Measurements from ENCODE around the gene TMC6.
A peak's percentile ranks its signal among the peaks of the same experiment; 100 is the strongest.
"Not testable (repeated sequence)": the region's sequence is repeated elsewhere in the genome, so short reads cannot be mapped to it uniquely, and the experiment has no call there.

Gene TMC6

DNA sequence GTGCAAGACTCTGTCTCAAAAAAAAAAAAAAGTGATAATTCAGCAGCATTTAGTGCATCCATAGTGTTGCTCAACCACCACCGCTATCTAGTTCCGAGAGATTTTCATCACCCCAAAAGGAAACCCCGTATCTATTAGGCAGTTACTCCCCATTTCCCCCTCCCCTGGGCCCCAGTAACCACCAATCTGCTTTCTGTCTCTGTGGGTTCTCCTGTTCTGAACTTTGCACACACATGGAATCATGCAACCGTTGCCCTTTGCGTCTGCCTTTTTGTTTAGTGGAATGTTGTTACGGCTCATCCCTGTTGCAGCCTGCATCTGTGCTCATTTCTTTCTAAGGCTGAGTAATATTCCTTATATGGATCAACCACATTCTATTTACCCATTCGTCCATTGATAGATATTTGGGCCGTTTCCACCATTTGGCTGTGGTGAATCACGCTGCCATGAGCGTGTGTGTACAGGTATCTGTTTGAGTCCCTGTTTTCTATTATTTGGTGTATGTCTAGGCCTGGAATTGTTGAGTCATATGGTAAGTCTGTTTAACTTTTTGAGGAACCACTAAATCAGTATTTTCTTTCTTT lies 31.1 kb upstream of the TMC6 start:
- DNase-seq (ENCODE audit: low spot score): no peak

DNA sequence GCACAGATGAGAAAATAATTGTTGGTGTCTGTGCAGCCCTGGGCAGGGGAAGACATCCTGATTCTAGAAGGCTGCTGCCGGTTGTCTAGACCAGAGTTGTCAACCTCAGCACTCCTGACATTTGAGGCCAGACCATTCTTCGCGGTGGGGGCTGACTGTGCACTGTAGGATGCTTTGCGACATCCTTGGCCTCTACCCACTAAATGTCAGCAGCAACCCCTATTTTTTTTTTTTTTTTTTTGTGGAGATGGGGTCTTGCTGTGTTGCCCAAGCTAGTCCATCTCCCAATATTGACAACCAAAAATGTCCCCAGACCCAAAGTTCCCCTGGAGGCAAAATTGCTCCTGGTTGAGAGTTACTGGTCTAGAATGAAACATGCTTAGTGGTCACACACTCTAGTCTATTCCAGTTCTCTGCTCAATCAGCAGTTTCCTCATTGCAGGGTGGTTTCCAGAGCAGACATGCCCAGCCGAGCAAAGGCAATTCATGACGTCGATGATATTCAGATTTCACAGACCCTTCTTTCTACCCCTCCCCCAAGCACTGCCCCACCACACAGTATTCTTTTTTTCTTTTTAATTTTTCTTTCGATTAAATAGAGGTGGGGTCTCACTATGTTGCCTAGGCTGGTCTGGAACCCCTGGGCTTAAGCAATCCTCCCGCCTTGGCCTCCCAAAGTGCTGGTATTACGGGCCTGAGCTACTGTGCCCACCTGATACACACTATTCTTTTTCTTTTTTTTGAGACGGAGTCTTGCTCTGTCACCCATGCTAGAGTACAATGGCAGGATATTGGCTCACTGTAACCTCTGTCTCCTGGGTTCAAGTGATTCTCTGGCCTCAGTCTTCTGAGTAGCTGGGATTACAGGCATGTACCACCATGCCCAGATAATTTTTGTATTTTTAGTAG lies 26.6 kb upstream of the TMC6 start:
- no peak for DNase-seq (ENCODE audit: low spot score)

DNA sequence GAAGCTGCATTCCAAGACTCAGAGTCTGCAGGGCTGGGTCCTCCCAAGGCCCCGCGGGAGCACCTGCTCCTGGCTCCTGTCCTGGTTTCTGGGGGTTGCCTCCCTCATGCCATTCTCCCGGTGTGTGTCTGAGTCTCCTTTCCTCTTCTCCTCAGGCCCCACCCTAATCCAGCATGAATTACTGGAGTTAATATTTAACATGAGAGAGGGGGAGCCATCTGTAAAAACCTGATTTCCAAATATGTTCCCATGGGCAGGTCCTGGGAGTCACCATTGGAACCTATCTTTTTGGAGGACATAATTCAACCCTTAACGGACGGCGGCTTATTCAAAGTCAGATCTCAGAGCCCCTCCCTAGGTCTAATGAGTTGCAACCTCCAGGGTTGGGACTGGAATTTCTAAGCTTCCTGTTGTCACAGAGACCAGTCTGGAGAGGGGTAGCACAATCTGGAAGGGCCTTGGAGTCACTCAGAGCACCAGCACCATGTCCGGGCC lies 23.0 kb upstream of the TMC6 start:
- DNase-seq (ENCODE audit: low spot score): no peak

DNA sequence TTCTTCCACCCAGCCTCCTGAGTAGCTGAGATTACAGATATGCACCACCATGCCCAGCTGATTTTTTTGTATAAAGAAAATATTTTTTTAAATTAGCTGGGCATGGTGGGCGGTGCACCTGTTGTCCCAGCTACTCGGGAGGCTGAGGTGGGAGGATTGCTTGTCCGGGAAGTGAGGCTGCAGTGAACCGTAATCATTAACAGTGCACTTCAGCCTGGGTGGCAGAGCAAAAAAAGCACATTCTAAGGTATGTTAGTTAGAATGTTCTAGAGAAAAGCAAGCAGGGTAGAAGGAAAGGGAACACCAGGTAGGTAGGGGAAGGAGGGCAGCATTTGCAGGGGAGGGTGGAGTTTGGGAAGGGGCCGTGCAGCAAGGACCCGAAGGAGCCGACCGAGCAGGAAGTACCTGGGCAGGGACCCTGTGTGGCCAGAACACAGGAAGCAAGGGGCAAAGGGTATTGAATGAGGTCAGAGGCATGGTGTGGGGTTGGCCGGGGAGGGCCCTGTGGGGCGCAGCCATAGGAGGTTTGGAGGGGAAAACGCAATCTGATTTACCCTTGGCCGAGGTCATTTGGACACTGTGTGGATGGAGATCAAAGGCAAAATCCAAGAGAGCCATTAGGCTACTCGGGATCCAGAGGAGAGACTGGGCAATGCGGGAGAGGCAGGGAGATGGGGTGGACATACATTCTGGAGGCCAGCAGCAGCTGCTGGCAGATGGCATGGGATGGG lies 19.9 kb upstream of the TMC6 start:
- DNase-seq (ENCODE audit: low spot score): no peak

DNA sequence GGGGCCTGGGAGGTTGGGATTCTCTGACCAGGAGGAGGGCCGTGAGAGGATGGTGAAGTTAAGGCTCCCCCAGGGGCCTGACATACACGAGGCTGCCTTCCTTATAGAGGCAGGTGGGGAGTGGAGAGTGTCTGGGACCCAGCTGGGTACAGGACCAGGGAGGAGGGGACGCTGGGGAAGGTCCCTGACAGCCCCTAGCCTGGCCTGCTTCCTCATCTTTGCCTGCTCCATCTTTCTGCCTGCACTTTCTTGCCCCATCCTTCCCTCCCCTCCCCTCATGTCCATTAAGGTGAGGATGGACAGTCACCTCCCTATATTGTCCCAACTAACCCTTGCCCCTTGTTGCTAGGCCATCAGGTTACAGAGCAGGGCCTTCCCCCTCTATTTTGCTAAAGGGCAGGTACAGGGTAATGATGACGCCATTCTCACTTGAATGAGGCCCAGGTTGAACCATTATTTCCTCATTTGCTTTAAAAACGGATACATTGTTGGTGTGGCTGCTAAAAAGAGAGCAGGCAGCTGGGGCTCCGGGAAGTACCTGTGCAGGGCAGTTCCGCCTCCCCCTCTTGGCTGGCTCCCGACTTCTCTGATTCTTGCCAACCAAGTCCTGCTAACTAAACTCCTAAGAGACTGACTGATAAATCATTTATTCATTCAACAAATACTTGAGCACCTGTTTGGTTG lies 18.9 kb upstream of the TMC6 start:
- DNase-seq (ENCODE audit: low spot score): no peak

DNA sequence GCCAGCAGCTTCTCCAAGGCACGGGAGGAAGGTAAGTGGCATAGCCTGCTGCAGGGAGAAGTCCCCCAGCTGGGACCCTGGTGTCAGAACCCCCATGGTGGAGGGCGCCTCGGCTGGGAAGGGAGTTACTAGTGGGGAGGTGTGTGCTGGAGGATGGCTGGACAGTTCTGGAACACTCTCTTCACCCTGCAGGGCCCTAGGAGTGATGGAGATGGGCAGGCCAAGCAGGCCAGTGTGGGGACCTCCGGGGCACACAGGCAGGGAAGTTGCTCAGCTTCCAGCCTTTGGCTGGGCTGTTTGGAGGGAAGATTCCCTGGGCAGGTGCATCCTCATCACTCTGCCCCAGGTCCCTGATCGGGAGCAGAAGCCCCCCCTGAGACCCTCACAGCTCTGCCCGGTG lies 18.3 kb upstream of the TMC6 start:
- no peak for DNase-seq (ENCODE audit: low spot score)

DNA sequence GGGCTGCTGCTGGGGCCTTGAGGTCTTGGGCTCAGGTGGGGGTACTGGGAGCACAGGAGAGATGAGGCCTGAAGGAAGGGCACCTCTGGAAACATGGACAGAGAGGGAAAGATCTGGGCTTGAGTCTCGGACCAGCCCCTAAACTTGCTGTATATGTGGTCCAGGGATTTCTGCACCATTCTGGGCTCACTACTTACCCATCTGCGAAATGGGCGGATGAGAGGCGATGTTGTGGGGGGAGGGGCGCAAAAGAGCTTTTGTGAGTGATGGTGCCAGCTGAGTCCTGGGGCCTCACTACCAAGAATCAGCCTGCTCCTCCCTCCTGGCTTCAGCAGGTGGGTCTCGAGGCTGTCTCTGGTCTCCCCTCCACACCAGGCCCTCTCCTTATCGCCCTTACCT lies 17.9 kb upstream of the TMC6 start:
- DNase-seq (ENCODE audit: low spot score): no peak

DNA sequence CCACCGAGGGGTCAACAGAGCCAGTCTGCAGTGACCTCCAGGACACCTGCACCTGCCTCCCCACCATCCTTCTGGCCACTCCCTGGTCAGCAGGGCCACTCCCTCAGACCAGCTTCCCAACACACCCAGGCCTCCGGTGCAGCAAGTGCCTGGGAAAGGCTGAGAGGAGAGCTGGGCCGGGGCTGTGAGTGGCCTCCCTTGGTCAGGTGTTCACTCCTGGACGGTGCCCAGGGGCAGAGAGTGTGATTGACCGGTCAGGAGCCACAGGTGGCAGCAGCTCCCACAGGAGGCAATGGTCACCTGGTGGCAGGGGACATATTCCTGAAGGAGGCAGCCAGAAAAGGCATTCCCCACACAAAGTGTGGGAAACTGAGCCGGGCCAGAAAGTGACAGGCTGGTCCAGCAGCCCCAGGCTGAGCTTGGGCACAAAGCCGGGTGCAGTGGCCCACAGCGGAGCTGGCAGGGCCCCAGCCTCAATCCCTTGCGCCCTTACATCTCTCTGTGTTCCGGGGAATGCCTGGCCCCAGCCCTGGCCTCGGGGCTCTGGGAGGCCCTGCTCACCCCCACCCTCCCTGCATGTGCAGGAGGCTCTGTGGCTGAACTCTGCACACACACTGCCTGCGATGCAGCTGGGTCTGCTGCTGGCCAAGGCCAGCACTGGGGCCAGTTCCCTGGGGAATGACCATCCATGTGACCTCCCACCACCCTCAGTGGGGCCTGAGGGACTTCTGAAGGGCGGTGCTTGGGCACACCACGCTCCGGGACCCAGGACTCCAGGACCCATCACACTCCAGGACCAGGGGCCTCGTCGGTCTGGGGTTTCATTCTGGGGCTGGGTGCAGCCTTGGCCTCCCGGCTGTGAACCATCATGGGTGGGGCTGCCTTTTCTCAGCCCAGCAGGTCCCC lies 16.4 kb upstream of the TMC6 start:
- no peak for DNase-seq (ENCODE audit: low spot score)

DNA sequence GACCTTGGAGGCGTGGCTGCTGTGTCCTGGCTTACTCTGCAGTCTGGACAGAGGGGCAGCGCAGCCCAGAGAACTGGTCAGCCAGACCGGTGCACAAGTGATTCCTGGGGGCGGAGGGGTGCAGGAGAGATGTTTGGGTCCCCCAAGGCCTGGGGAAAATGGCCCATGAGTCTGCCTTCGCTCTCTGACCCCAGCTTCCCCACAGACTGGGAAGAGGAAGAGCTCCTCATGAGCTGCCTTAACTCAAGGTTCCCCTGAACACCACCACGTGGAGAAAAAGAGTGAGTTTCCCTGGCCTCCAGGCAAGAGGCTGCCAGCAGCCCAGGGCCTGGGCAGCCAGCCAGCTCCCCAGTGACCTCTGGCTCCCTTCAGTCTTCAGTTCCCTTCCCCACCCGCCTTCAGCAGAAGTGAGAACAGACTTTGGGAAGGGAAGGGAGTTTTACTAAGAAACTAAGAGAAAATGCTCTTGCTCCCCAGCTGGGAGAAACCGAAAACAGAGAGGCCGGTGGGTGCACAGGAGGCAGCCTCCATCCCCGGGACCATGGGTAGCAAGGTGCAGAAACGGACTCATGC lies 15.7 kb upstream of the TMC6 start:
- no peak for DNase-seq (ENCODE audit: low spot score)

DNA sequence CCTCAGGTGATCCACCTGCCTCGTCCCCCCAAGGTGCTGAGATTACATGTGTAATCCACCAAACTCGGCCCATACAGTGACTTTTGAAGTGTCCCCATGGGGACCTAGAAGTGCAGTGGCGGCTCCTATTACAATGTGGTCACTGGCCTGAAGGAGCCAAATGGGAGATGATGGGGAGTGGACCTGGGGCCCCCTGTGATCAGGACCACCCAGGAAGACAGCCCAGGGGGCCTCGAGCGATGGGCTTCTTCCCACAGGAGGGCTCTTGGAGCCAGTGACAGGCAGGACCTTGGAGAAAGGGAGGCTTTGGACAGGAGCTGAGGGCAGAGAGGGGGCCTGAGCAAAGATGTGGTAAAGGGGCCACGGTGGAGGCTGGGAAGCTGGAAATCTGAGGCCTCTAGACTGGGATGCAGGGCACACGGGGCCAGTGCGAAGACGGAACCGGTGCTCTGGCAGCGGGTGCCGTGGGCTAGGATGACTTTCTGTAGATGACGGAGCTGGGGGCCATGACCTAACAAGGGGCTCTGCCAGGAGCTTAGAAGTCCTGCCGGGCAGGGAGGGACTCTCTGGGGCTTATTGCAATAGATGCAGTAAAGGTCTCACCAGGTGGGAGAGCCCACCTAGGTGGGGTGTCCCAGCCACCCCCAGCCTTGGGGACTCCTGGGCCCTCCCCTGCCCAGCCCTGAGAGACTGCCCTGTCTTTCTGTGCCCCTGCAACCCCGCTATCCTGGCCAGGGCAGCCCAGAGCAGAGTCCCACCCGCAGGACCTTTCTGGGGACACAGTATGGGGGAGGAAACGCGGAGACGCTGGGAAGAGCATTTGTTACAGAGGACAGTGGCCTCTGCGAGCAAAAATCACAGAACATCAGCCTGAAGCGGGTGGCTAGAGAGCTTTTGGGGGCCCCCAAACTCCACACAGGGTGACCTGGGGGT lies 14.9 kb upstream of the TMC6 start:
- DNase-seq (ENCODE audit: low spot score): no peak

DNA sequence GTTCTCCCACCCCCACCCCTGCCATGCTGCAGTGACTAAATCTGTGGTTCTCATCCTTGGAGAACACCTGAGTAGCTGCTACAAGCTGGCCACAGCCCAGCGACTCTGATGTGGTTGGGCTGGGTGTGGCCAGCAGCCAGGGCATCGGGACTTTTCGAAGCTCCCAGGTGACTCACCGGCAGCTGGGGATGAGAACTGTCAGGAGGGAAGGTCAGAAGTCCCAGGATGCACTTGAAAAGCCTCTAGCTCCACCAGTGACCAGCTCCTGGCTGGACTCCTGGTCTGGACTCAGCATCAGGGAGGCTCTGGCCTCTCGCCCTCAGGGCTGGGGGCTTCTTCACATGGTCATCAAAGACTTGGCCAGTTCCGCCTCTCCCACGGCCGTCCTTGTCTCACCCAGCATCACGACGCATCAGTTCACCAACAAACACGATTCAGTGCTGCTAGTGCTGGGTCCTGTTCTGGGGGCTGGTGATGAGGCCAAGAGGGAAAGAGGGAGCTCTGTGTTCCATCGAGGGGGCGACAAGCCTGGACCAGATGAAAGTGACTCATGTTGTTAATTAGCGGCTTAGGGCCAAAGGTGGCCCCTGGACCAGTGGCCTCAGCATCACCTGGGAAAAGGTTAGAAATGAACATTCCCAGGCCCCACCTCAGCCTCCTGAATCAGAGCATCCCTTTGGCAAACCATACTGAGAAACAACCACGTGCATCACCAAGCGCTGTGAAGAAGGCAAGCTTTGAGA lies 13.7 kb upstream of the TMC6 start:
- DNase-seq (ENCODE audit: low spot score): no peak

DNA sequence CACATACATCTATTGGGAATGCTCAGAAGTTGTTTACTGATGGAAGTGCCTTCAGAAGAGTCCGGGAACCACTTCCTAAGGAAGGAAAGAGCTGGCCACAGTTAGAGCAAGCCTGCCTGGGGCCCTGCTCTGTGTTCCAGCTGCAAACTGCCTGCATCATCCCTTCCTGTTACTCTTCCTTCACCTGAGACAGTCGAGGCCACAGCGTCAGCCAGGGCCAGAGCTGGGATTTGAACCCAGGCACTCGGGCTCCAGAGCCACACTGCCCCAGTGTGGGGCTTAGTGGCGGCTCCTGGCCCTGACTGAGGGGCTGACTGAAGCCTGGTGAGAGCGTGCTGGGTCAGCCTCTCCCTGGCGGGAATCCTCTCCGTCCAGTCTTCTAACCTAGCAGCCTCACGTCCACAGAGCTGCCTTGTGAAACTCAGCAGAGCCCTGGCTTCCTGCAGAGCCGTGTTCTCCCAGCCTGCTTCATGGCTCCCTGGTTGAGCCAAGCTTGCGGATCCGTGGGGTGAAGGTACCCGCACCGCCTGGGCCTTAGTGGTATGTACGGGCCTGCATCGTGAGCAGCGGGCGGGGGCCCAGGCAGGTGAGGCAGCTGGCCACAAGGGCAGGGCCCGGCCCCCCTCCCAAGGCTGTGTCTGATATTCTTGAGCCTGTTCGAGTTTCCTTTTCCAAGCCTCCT lies 13.0 kb upstream of the TMC6 start:
- no peak for DNase-seq (ENCODE audit: low spot score)

DNA sequence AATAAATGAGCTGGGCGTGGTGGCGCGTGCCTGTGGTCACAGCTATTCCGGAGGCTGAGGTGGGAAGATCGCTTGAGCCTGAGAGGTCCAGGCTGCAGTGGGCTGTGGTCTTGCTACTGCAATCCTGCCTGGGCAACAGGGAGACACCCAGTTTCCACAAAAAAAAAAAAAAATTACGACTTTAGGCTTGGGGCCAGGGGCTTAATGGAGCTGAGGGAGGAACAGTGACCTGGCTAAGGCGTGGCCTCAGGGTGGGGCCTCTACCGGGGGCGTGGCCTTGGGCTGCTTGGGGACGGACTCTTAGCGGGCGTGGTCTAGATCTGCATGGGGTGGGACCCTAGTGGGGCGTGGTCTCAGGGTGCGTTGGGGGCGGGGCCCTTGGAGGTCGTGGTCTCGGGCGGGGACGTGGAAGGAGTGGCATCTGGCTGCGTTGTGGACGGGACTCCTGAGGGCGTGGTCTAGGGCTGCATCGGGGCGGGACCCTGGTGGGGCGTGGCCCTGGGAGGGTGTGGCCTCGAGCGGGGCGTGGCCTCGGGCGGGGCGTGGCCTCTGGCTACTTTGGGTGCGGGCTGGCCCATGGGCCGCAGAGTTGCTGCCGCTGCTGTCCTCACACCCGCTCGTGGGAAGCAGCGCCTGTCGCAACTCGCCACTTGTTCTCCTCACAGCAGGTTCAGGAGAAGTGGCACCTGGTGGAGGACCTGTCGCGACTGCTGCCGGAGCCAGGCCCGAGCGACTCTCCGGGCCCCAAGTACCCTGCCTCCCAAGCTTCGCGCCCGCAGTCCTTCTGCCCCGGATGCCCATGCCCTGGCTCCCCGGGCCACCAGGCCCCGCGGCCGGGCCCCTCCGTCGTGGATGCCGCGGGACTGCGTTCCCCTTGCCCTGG lies 11.9 kb upstream of the TMC6 start:
- DNase-seq (ENCODE audit: low spot score): peak; percentile 97

DNA sequence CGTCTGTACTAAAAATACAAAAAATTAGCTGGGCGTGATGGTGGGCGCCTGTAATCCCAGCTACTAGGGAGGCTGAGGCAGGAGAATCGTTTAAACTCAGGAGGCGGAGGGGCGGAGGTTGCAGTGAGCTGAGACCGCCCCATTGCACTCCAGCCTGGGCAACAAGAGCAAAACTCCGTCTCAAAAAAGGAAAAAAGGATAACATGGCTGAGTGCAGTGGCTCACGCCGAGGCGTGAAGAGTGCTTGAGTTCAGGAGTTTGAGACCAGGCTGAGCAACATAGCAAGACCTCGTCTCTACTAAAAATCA lies 11.3 kb upstream of the TMC6 start:
- DNase-seq (ENCODE audit: low spot score): not testable (repeated sequence)

DNA sequence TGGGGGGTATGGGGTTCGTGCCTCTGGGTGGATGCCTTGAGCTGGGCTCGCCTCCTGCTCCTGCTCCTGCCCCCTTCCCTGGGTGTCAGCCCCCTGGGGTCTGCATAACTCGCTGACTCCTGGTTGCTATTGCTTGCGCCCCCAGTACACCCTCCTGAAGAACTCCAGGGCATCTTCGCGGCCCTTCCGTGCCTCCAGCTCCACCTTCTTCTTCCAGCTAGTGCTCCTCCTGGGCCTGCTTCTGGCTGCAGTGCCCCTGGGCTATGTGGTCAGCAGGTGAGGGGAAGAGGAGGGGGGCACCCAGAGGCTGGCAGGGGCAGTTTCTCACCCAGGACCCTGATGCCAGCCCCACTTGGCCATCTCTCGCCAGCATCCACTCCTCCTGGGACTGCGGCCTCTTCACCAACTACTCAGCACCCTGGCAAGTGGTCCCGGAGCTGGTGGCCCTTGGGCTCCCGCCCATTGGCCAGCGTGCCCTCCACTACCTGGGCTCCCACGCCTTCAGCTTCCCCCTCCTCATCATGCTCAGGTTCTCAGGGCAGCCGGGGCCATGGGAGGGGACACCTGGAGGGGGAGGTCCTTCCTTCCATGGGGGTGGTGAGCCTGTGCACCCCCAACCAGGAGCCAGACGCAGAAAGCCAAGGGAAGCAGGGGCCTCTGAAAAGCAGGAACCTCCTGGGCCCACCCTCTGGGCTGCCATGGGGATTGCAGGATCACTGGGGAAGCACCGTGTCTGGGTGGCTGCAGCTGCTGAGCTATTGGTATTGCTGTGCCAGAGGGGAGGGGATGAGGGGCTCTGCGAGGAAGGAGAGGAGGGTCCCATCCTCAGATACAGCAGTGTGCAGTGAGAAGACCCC lies 9.9 kb upstream of the TMC6 start:
- DNase-seq (ENCODE audit: low spot score): no peak

DNA sequence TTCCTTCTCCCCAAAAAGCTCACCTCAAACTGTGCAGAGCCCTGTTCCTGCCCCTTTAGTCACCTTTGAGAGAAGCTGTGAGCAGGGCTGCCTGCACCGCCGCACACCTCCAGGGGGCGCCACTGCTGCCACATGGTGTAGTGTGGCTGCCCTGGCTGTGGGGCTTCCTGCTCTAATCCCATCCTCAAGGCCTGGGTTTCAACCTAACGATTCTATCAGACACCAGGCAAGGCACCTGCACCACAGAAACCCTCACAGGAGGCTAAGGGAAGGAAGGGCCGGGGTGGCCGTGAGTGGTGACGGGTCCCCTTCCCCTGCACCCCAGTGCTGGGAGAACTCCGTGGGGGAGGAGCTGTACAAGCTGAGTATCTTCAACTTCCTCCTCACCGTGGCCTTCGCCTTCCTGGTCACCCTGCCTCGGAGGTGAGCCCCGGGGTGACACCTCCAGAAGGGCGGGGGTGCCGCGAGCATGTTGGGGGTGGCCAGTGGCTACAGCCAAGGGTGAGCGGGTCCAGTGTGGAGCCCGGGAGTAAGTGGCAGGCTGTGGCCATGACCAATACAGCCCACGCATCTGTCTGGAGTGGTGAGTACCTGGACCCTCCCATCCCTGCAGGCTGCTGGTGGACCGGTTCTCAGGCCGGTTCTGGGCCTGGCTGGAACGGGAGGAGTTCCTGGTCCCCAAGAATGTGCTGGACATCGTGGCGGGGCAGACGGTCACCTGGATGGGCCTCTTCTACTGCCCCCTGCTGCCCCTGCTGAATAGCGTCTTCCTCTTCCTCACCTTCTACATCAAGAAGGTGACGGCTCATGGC lies 9.0 kb upstream of the TMC6 start:
- DNase-seq (ENCODE audit: low spot score): no peak

All from COLO829 (cell line).